OCI-LY1 (cell line): ENCODE data around the gene MMAA.

Experiments used
- CTCF ChIP-seq: fragments of 200-600 bp; sonication (generic), shearing (Covaris generic); IDR thresholded peaks from 2 replicates; pipeline ENCODE4 v1.5.1; 2017; ENCODE audit warnings: mild to moderate bottlenecking, antibody characterized with exemption, low read length, moderate library complexity, mixed read lengths
- EZH2 ChIP-seq: fragments of 200-600 bp; sonication (generic), shearing (Covaris generic); IDR thresholded peaks from 2 replicates; pipeline ENCODE4 v1.8.0; 2017; ENCODE audit warnings: borderline replicate concordance, mixed run types, mild to moderate bottlenecking, antibody characterized with exemption, low read length, moderate library complexity, mixed read lengths

- TF ChIP-seq CTCF (no peak), EZH2 (no peak)
Measured at GRCh38 chr4:145614233-145614610, 5.0 kb upstream of the MMAA start.
